OCI-LY1 (cell line): ENCODE results near the gene CORO1C.

Experiments
- H2AFZ ChIP-seq: fragments of 200-600 bp; sonication (generic), shearing (Covaris generic); 2 replicates; pipeline ENCODE4 v1.6.0; 2014; ENCODE audit warnings: antibody characterized with exemption, mild to moderate bottlenecking, low read length
- H3F3A ChIP-seq: fragments of 200-600 bp; sonication (generic), shearing (Covaris generic); 2 replicates; pipeline ENCODE4 v1.6.0; 2014; ENCODE audit warnings: mild to moderate bottlenecking, antibody characterized with exemption, low read length, moderate library complexity; ENCODE audit not compliant: insufficient read depth
- H3K27ac ChIP-seq: fragments of 200-600 bp; sonication (generic); 2 replicates; pipeline ENCODE4 v1.5.1; 2014; ENCODE audit warnings: low read length, mixed run types, mild to moderate bottlenecking, low read depth; ENCODE audit not compliant: poor library complexity, severe bottlenecking
- H3K27me3 ChIP-seq: fragments of 200-600 bp; sonication (generic); 2 replicates; pipeline ENCODE4 v1.6.0; 2014; ENCODE audit warnings: antibody characterized with exemption, mild to moderate bottlenecking, low read length, moderate library complexity; ENCODE audit not compliant: insufficient read depth
- H3K36me3 ChIP-seq: fragments of 200-600 bp; sonication (generic); 2 replicates; pipeline ENCODE4 v1.6.1; 2014; ENCODE audit warnings: mild to moderate bottlenecking, antibody characterized with exemption, low read length, moderate library complexity, mixed read lengths; ENCODE audit not compliant: insufficient read depth
- H3K4me1 ChIP-seq: fragments of 200-600 bp; sonication (generic); 2 replicates; pipeline ENCODE4 v1.5.1; 2014; ENCODE audit warnings: mild to moderate bottlenecking, low read length, moderate library complexity; ENCODE audit not compliant: insufficient read depth, severe bottlenecking
- H3K4me2 ChIP-seq: fragments of 200-600 bp; sonication (generic), shearing (Covaris generic); 2 replicates; pipeline ENCODE4 v1.6.1; 2014; ENCODE audit warnings: low read length
- H3K4me3 ChIP-seq: fragments of 200-600 bp; sonication (generic); 2 replicates; pipeline ENCODE4 v1.5.1; 2014; ENCODE audit warnings: low read length, low read depth, mild to moderate bottlenecking, mixed read lengths; ENCODE audit not compliant: poor library complexity, severe bottlenecking
- H3K79me2 ChIP-seq: fragments of 200-600 bp; shearing (Covaris generic); 2 replicates; pipeline ENCODE4 v1.6.1; 2016; ENCODE audit warnings: mixed run types, low read length, mixed read lengths; ENCODE audit not compliant: insufficient read depth
- H3K9ac ChIP-seq: fragments of 200-600 bp; sonication (generic), shearing (Covaris generic); 2 replicates; pipeline ENCODE4 v1.6.1; 2014; ENCODE audit warnings: mild to moderate bottlenecking, low read length, mixed read lengths
- H3K9me2 ChIP-seq: fragments of 200-600 bp; sonication (generic), shearing (Covaris generic); 2 replicates; pipeline ENCODE4 v1.6.1; 2014; ENCODE audit warnings: low read depth, mild to moderate bottlenecking, low read length, mixed read lengths
- H3K9me3 ChIP-seq: fragments of 200-600 bp; shearing (Covaris generic); 2 replicates; pipeline ENCODE4 v1.6.1; 2014; ENCODE audit warnings: low read length, mixed read lengths
- H4K20me1 ChIP-seq: fragments of 200-600 bp; sonication (generic), shearing (Covaris generic); 2 replicates; pipeline ENCODE4 v1.6.0; 2016; ENCODE audit warnings: mild to moderate bottlenecking, low read length; ENCODE audit not compliant: insufficient read depth
- EZH2 ChIP-seq: fragments of 200-600 bp; sonication (generic), shearing (Covaris generic); IDR thresholded peaks from 2 replicates; pipeline ENCODE4 v1.8.0; 2017; ENCODE audit warnings: borderline replicate concordance, mixed run types, mild to moderate bottlenecking, antibody characterized with exemption, low read length, moderate library complexity, mixed read lengths
- TF ChIP-seq, protein P1 (sequence below): fragments of 200-600 bp; sonication (generic), shearing (Covaris generic); IDR thresholded peaks from 2 replicates; pipeline ENCODE4 v1.5.1; 2017; ENCODE audit warnings: mild to moderate bottlenecking, antibody characterized with exemption, low read length, moderate library complexity, mixed read lengths

The CORO1C gene

DNA sequence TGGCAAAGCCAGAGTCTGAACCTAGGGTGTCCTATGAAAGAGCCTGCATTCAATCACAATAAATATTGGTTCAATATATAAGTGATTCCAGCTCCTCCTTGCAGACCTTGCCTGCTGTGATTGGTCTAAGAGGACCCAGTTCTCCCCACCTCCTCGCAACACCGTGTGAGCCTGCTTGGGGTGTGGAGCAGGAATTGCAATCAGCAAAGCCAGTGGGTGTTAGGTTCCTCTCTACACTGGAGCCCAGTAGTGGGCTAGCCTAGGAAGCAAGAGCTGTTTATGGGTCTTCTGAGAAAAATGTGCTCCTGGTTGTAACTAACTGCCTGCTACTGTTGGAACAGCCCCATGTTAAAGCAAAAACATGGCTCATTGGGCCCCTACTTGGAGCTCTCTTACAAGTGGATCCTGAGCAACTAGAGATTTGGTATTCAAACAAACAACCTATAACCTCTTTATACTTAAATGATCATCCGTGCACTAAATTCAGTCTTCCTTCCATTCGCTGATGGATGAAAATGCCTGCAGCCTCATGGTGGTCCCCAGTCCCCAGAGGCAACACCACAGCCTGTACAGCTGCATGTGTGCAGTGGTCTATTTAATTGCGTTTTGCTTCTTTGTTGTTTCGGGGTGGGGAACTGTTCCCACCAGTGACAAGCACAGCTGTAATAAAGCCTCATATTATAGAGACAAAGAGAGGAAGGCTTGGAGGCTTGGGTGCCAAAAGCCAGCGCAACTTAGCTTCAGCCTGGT lies 93.9 kb downstream of the CORO1C start:
- no peaks in the 10 kb centered on the region for H4K20me1 ChIP-seq
- TF ChIP-seq, protein P1, sequence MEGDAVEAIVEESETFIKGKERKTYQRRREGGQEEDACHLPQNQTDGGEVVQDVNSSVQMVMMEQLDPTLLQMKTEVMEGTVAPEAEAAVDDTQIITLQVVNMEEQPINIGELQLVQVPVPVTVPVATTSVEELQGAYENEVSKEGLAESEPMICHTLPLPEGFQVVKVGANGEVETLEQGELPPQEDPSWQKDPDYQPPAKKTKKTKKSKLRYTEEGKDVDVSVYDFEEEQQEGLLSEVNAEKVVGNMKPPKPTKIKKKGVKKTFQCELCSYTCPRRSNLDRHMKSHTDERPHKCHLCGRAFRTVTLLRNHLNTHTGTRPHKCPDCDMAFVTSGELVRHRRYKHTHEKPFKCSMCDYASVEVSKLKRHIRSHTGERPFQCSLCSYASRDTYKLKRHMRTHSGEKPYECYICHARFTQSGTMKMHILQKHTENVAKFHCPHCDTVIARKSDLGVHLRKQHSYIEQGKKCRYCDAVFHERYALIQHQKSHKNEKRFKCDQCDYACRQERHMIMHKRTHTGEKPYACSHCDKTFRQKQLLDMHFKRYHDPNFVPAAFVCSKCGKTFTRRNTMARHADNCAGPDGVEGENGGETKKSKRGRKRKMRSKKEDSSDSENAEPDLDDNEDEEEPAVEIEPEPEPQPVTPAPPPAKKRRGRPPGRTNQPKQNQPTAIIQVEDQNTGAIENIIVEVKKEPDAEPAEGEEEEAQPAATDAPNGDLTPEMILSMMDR: no peak
- TF ChIP-seq EZH2: no peak
- H3K27ac ChIP-seq: peak overlapping the region; percentile 100

DNA sequence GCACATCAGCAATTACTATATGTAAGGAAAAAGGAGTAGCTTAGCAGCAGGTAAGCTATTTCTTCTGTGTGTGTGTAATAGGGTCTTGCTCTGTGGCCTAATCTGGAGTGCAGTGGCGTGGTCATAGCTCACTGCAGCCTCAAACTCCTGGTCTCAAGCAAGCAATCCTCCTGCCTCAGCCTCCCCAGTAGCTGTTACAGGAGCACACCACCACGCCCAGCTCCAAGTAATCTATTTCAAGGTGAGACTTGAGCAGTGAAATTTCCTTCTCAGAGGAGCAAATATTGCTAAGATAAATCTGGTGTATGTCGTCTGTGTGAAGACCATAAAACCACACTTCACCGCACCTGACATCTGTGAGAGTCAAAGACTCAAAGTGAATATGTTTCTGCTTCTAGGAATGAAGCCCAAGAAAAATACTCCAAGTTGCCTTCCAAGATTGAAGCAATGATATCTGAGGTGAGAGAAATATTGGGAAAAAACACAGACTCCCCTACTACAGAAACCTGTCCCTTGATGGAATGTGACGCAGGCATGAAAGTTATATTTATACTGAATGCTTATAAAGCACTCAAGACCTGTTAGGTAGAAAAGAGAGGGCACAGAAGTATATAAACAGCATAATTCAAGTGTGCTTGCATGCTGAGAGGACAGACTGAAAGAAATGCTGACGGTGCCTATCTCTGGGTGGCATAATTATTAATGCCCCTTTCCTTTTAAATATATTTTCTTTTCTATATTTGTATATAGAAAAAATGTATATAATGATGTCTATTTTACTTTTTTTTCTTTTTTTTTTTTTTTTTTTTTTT lies 95.1 kb downstream of the CORO1C start:
- Histone ChIP-seq H3K9me2 (no peaks in the 10 kb centered on the region), H3K79me2 (no peaks in the 10 kb centered on the region), H3K4me1 (peaks cover 97% of the 10 kb centered on the region), H3K9ac (peak overlapping the region; percentile 95), H4K20me1 (no peaks in the 10 kb centered on the region), H3K27ac (peak overlapping the region; percentile 100), H3K4me3 (peak overlapping the region; percentile 86), H2AFZ (no peak overlapping the region), H3K9me3 (no peaks in the 10 kb centered on the region), H3K4me2 (peak overlapping the region; percentile 86), H3K27me3 (no peaks in the 10 kb centered on the region), H3F3A (peaks cover 8% of the 10 kb centered on the region; the same call in 1 of the 2 replicates), H3K36me3 (peaks cover 7% of the 10 kb centered on the region; the same call in 1 of the 2 replicates)
- TF ChIP-seq, protein P1: no peak
- no peak for TF ChIP-seq EZH2

More for the DNA sequence above, 93.9 kb downstream of the CORO1C start:
- H2AFZ ChIP-seq: no peak overlapping the region
- peak overlapping the region; percentile 93 for H3K4me2 ChIP-seq
- peak overlapping the region; percentile 86 for H3K4me3 ChIP-seq
- H3K9me3 ChIP-seq: no peaks in the 10 kb centered on the region
- H3K79me2 ChIP-seq: no peaks in the 10 kb centered on the region
- peak overlapping the region; percentile 95 for H3K9ac ChIP-seq
- peaks cover 7% of the 10 kb centered on the region; the same call in 1 of the 2 replicates for H3K36me3 ChIP-seq
- peaks cover 97% of the 10 kb centered on the region for H3K4me1 ChIP-seq
- H3F3A ChIP-seq: peaks cover 8% of the 10 kb centered on the region; the same call in 1 of the 2 replicates
- H3K9me2 ChIP-seq: no peaks in the 10 kb centered on the region
- no peaks in the 10 kb centered on the region for H3K27me3 ChIP-seq

DNA sequence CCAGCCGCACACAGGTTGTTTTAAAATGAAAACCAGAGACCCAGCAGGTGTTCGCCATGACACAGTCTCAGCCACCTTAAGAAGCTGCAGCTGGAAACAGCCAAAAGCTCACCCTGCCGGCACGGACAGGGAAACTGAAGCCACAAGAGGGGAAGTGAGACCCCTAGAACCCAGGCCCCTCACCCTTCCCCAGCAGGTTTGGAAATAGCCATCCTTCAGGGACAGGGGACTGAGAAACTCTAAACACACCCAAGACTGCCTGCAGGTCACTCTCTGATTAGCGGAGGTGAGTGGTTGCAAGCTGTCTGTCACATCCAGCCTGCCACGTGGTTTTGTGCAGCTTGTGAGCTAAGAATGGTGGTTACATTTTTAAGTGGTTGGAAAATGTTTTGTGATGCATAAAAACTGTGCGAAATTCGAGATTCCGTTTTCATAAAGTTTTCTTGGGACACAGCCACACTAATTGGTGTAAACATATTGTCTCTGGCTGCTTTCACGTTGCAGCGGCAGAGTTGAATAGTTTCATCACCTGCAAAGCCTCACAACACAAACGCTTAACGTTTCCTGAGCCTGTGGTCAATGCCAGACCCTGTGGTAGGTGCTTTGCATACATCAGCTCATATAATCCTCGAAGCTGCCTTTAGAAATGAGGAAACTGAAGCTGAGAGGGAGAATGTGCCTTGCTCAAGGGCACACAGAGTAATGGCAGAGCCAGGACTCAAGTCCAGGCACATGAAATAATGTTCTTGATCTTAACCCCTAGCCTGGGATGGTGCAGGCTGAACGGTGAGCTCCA lies 95.9 kb downstream of the CORO1C start:
- TF ChIP-seq, protein P1: no peak
- TF ChIP-seq EZH2: no peak

More for the DNA sequence above, 95.9 kb downstream of the CORO1C start:
- Histone ChIP-seq H3K27me3 (no peaks in the 10 kb centered on the region), H3K79me2 (no peaks in the 10 kb centered on the region), H3K4me1 (peaks cover 89% of the 10 kb centered on the region), H2AFZ (no peak overlapping the region), H3K27ac (peak overlapping the region; percentile 100), H3K9me2 (no peaks in the 10 kb centered on the region), H3K9ac (peak overlapping the region; percentile 95), H4K20me1 (no peaks in the 10 kb centered on the region), H3K36me3 (peaks cover 7% of the 10 kb centered on the region; the same call in 1 of the 2 replicates), H3K4me2 (peak overlapping the region; percentile 86), H3F3A (peaks cover 8% of the 10 kb centered on the region; the same call in 1 of the 2 replicates), H3K4me3 (peak overlapping the region; percentile 86), H3K9me3 (no peaks in the 10 kb centered on the region)
